Esophagus squamous epithelium (tissue), 4 donors: ENCODE measurements around the gene NFYA.

Experiments
- POLR2A ChIP-seq, 4 donors: fragments of 450-650 bp; IDR thresholded peaks; one replicate each; pipeline ENCODE4 v1.6.1; 2017; ENCODE audit warnings: antibody characterized with exemption in 4 of 4, mild to moderate bottlenecking in 4 of 4, moderate library complexity in 3 of 4
- TF ChIP-seq, protein P1 (sequence below), 6 experiments: fragments of 450-650 bp in 4 of 6; fragments of 200-600 bp in 2 of 6; sonication (generic) in 2 of 6; IDR thresholded peaks; one replicate each; pipeline ENCODE4 v1.5.1; 2016 to 2019; ENCODE audit warnings: antibody characterized with exemption in 6 of 6, mild to moderate bottlenecking in 4 of 6, moderate library complexity in 4 of 6

- TF ChIP-seq, protein P1, sequence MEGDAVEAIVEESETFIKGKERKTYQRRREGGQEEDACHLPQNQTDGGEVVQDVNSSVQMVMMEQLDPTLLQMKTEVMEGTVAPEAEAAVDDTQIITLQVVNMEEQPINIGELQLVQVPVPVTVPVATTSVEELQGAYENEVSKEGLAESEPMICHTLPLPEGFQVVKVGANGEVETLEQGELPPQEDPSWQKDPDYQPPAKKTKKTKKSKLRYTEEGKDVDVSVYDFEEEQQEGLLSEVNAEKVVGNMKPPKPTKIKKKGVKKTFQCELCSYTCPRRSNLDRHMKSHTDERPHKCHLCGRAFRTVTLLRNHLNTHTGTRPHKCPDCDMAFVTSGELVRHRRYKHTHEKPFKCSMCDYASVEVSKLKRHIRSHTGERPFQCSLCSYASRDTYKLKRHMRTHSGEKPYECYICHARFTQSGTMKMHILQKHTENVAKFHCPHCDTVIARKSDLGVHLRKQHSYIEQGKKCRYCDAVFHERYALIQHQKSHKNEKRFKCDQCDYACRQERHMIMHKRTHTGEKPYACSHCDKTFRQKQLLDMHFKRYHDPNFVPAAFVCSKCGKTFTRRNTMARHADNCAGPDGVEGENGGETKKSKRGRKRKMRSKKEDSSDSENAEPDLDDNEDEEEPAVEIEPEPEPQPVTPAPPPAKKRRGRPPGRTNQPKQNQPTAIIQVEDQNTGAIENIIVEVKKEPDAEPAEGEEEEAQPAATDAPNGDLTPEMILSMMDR (IDR thresholded peaks at IDR 0.05) = no peak
- no peak for TF ChIP-seq POLR2A (IDR thresholded peaks at IDR 0.05)
Observed at GRCh38 chr6:41075651-41076626, 3.2 kb downstream of the NFYA start.
